ENCODE data around the gene PASD1.

The PASD1 gene

GRCh38 chrX:151699746-151700145 is 136.3 kb downstream of the PASD1 start:
- no peak overlapping the region for H3K4me3 ChIP-seq (ENCODE audit: low read depth, low read length)
- no peak for TF ChIP-seq CTCF (IDR thresholded peaks at IDR 0.05; ENCODE audit: low read depth, low read length, missing control alignments)
- in situ Hi-C loops (cut with HindIII; ENCODE audit: low sequenced_read_pairs) = no loop called here
- DNase-seq (ENCODE audit: low read depth) = no peak

- TF ChIP-seq CTCF (IDR thresholded peaks at IDR 0.05; ENCODE audit: low read depth, low read length, missing control alignments) = no peak
- no peak overlapping the region for H3K4me3 ChIP-seq (ENCODE audit: low read depth, low read length)
- DNase-seq (ENCODE audit: low read depth) = no peak
- in situ Hi-C loops (cut with HindIII; ENCODE audit: low sequenced_read_pairs) = no loop called here
These were observed 137.1 kb downstream of the PASD1 start for GRCh38 chrX:151700581-151700980.

GRCh38 chrX:151701071-151701470 is 137.6 kb downstream of the PASD1 start:
- in situ Hi-C loops (cut with HindIII; ENCODE audit: low sequenced_read_pairs) = no loop called here

GRCh38 chrX:151701531-151701930 is 138.1 kb downstream of the PASD1 start:
- no peak for TF ChIP-seq CTCF (IDR thresholded peaks at IDR 0.05; ENCODE audit: low read depth, low read length, missing control alignments)
- in situ Hi-C loops (cut with HindIII; ENCODE audit: low sequenced_read_pairs) = no loop called here
- H3K4me3 ChIP-seq (ENCODE audit: low read depth, low read length) = no peak overlapping the region
- no peak for DNase-seq (ENCODE audit: low read depth)

More at GRCh38 chrX:151701071-151701470, 137.6 kb downstream of the PASD1 start:
- TF ChIP-seq CTCF (IDR thresholded peaks at IDR 0.05; ENCODE audit: low read depth, low read length, missing control alignments) = no peak
- H3K4me3 ChIP-seq (ENCODE audit: low read depth, low read length) = no peak overlapping the region
- no peak for DNase-seq (ENCODE audit: low read depth)

- no peak for TF ChIP-seq CTCF (IDR thresholded peaks at IDR 0.05; ENCODE audit: low read depth, low read length, missing control alignments)
- DNase-seq (ENCODE audit: low read depth) = no peak
- in situ Hi-C loops (cut with HindIII; ENCODE audit: low sequenced_read_pairs) = no loop called here
- no peak overlapping the region for H3K4me3 ChIP-seq (ENCODE audit: low read depth, low read length)
These were observed 138.7 kb downstream of the PASD1 start for GRCh38 chrX:151702026-151702714.

- H3K4me3 ChIP-seq (ENCODE audit: low read depth, low read length) = no peak overlapping the region
- in situ Hi-C loops (cut with HindIII; ENCODE audit: low sequenced_read_pairs) = no loop called here
- TF ChIP-seq CTCF (IDR thresholded peaks at IDR 0.05; ENCODE audit: low read depth, low read length, missing control alignments) = no peak
- DNase-seq (ENCODE audit: low read depth) = no peak
These were observed 139.4 kb downstream of the PASD1 start for GRCh38 chrX:151702741-151703340.

All from astrocyte of the cerebellum (primary cell).